PC-9 (cell line): ENCODE measurements around the gene KIF21B. TPM values are rescaled to one million over a fixed set of nuclear protein-coding genes. Genes with fewer than 3 reads are reported as not detected.

Experiments
- BruUV-seq: library from RNA; stranded (reverse); fragments of 400-500 nt; replicated peaks from 2 replicates; lab custom pipeline; 2021; lab: Mats Ljungman, UMichigan
- CTCF ChIA-PET: fragments of 300-600 bp; sonication (Branson Sonifier 250); formaldehyde crosslinking; loops from one replicate; lab custom pipeline; 2022; ENCODE audit warnings: antibody characterized with exemption; lab: Charles Lee
- POLR2A ChIA-PET: fragments of 300-600 bp; sonication (Branson Sonifier 250); formaldehyde crosslinking; loops from one replicate; lab custom pipeline; 2022; ENCODE audit warnings: antibody characterized with exemption; ENCODE audit not compliant: unreplicated experiment; lab: Charles Lee
- DNase-seq, 2 experiments: peaks; one replicate each; pipeline versions ENCODE4 v3.0.0 to v3.0.0-alpha.2; 2015 to 2022; ENCODE audit warnings: mixed read lengths in 1 of 2
- H2AFZ ChIP-seq: fragments of 200-600 bp; sonication (generic); 2 replicates; pipeline ENCODE4 v1.8.1; 2017; ENCODE audit warnings: antibody characterized with exemption
- H3F3A ChIP-seq: fragments of 200-600 bp; sonication (generic); 2 replicates; pipeline ENCODE4 v1.8.1; 2017; ENCODE audit warnings: antibody characterized with exemption, mild to moderate bottlenecking, low read depth; ENCODE audit not compliant: insufficient read depth
- H3K27ac ChIP-seq: fragments of 200-600 bp; sonication (generic); 2 replicates; pipeline ENCODE4 v1.6.1; 2016; ENCODE audit warnings: mixed run types
- H3K27me3 ChIP-seq: fragments of 200-600 bp; sonication (generic); 2 replicates; pipeline ENCODE4 v1.6.1; 2016; ENCODE audit warnings: low read depth, mixed run types; ENCODE audit not compliant: insufficient read depth
- H3K36me3 ChIP-seq: fragments of 200-600 bp; sonication (generic); 2 replicates; pipeline ENCODE4 v1.6.1; 2016; ENCODE audit warnings: low read depth, mixed run types
- H3K4me1 ChIP-seq: fragments of 200-600 bp; sonication (generic); replicated peaks from 2 replicates; pipeline ENCODE4 v1.6.1; 2016; ENCODE audit warnings: mixed run types; ENCODE audit not compliant: insufficient read depth
- H3K4me2 ChIP-seq: fragments of 200-600 bp; sonication (generic); 2 replicates; pipeline ENCODE4 v1.6.1; 2017; ENCODE audit warnings: mixed run types
- H3K4me3 ChIP-seq: fragments of 200-600 bp; sonication (generic); 2 replicates; pipeline ENCODE4 v1.6.1; 2016; ENCODE audit warnings: mixed run types
- H3K79me2 ChIP-seq: fragments of 200-600 bp; sonication (generic); 2 replicates; pipeline ENCODE4 v1.6.1; 2017; ENCODE audit warnings: low read depth, mixed run types
- H3K9me2 ChIP-seq: fragments of 200-600 bp; sonication (generic); 2 replicates; pipeline ENCODE4 v1.8.1; 2017; ENCODE audit warnings: mild to moderate bottlenecking; ENCODE audit not compliant: insufficient read depth
- H3K9me3 ChIP-seq: fragments of 200-600 bp; sonication (generic); 2 replicates; pipeline ENCODE4 v1.8.1; 2016; ENCODE audit warnings: low read depth; ENCODE audit not compliant: insufficient read depth
- H4K20me1 ChIP-seq: fragments of 200-600 bp; sonication (generic); 2 replicates; pipeline ENCODE4 v1.8.1; 2017; ENCODE audit not compliant: insufficient read depth
- CTCF ChIP-seq: fragments of 200-600 bp; sonication (generic); conservative IDR thresholded peaks from 2 replicates; pipeline ENCODE4 v1.6.1; 2017; ENCODE audit warnings: mixed run types, antibody characterized with exemption, mild to moderate bottlenecking, moderate library complexity
- EZH2 ChIP-seq: fragments of 200-600 bp; sonication (generic); IDR thresholded peaks from 2 replicates; pipeline ENCODE4 v1.8.0; 2017; ENCODE audit warnings: antibody characterized with exemption, low read depth
- intact Hi-C: fragments of 100-400 bp; cut with micrococcal nuclease; formaldehyde crosslinking; loops from one replicate; pipeline ENCODE4 v1.10.0; 2022; ENCODE audit not compliant: unreplicated experiment
- total RNA-seq: library from RNA; stranded (reverse); gene quantifications from 2 replicates; pipeline ENCODE4 v1.2.3, GENCODE V29; 2021

The KIF21B gene
- total RNA-seq, 1 experiment from 2014 or later = 3.7 TPM

GRCh38 chr1:201007481-201007880, 16.0 kb downstream of the KIF21B start:
- Histone ChIP-seq H3K79me2 (no peaks in the 10 kb centered on the region), H2AFZ (no peak overlapping the region), H3K4me1 (no peaks in the 10 kb centered on the region; the same call in 1 of the 2 replicates), H4K20me1 (no peaks in the 10 kb centered on the region), H3K36me3 (no peaks in the 10 kb centered on the region), H3K4me2 (no peak overlapping the region), H3K9me2 (no peaks in the 10 kb centered on the region), H3K27me3 (no peaks in the 10 kb centered on the region), H3K27ac (no peak overlapping the region), H3K9me3 (no peaks in the 10 kb centered on the region), H3K4me3 (no peak overlapping the region), H3F3A (no peaks in the 10 kb centered on the region)
- TF ChIP-seq EZH2 (no peak), CTCF (no peak)
- POLR2A ChIA-PET = no interaction called here
- no peak for DNase-seq
- intact Hi-C loops = no loop called here
- BruUV-seq = no TSS peak
- CTCF ChIA-PET = no interaction called here

- TF ChIP-seq CTCF = no peak
- no peak for TF ChIP-seq EZH2
- POLR2A ChIA-PET = interaction anchor here (0.6 kb wide), 1 partner anchor 283 kb away, joined by 8 read pairs; no protein-coding TSS in a partner anchor
- H3K79me2 ChIP-seq = no peaks in the 10 kb centered on the region
These were observed 17.1 kb downstream of the KIF21B start for GRCh38 chr1:201006450-201006849.

GRCh38 chr1:201004732-201005131, 18.8 kb downstream of the KIF21B start:
- H3F3A ChIP-seq = no peaks in the 10 kb centered on the region
- no peaks in the 10 kb centered on the region for H3K27me3 ChIP-seq
- CTCF ChIA-PET = interaction anchor here (1.1 kb wide), 1 partner anchor 431 kb away, joined by 3 read pairs; no protein-coding TSS in a partner anchor
- peak in 1 of 2 experiments; percentile 25 for DNase-seq
- no peak overlapping the region for H3K4me2 ChIP-seq
- no peaks in the 10 kb centered on the region for H3K9me3 ChIP-seq
- H3K4me1 ChIP-seq = no peaks in the 10 kb centered on the region; the same call in 1 of the 2 replicates
- H3K27ac ChIP-seq = no peak overlapping the region
- intact Hi-C loops = no loop called here
- H3K4me3 ChIP-seq = no peak overlapping the region
- no peaks in the 10 kb centered on the region for H3K9me2 ChIP-seq
- TF ChIP-seq CTCF (no peak), EZH2 (no peak)
- H3K36me3 ChIP-seq = no peaks in the 10 kb centered on the region
- H2AFZ ChIP-seq = no peak overlapping the region
- BruUV-seq = no TSS peak
- H3K79me2 ChIP-seq = no peaks in the 10 kb centered on the region
- POLR2A ChIA-PET = no interaction called here
- H4K20me1 ChIP-seq = no peaks in the 10 kb centered on the region

More at GRCh38 chr1:201006450-201006849, 17.1 kb downstream of the KIF21B start:
- Histone ChIP-seq H3K9me3 (no peaks in the 10 kb centered on the region), H3K27me3 (no peaks in the 10 kb centered on the region), H3K4me1 (no peaks in the 10 kb centered on the region; the same call in 1 of the 2 replicates), H4K20me1 (no peaks in the 10 kb centered on the region), H3K27ac (no peak overlapping the region), H3F3A (no peaks in the 10 kb centered on the region), H3K36me3 (no peaks in the 10 kb centered on the region), H3K9me2 (no peaks in the 10 kb centered on the region), H3K4me3 (no peak overlapping the region), H2AFZ (no peak overlapping the region), H3K4me2 (no peak overlapping the region)
- peak; percentile 11 to 55 for DNase-seq
- BruUV-seq = no TSS peak
- CTCF ChIA-PET = interaction anchor here (0.8 kb wide), 1 partner anchor 9 kb away, joined by 3 read pairs; no protein-coding TSS in a partner anchor
- intact Hi-C loops = no loop called here
